HG03108 (cell line): ENCODE measurements around the gene IRAK4.

Source experiments
- ATAC-seq: cut with Tn5 transposase; IDR thresholded peaks from one replicate; pipeline ENCODE4 v1.9.1; 2021; ENCODE audit warnings: moderate library complexity; ENCODE audit not compliant: unreplicated experiment

IRAK4 gene

GRCh38 chr12:43835656-43836474 is 77.1 kb downstream of the IRAK4 start, which contains the start of gene TMEM117:
TSS of gene TMEM117 (plus strand) at chr12:43836081.
- peak; percentile 71 for ATAC-seq

- ATAC-seq = no peak
Observed at GRCh38 chr12:43836475-43836989, 77.8 kb downstream of the IRAK4 start.
